B cell (primary cell): ENCODE data around the gene TOGARAM1. TPM values are rescaled to one million over a fixed set of nuclear protein-coding genes. Genes with fewer than 3 reads are reported as not detected.

ENCODE experiments used
- ATAC-seq: fragments of 200-7000 bp; cut with Tn5 transposase; one replicate; pipeline ENCODE4 v1.10.0; 2021; ENCODE audit warnings: low read depth, mild to moderate bottlenecking, moderate number of reproducible peaks, moderate library complexity
- CTCF ChIA-PET: fragments of 350-600 bp; sonication (Branson Sonifier 250); formaldehyde crosslinking; loops from one replicate; lab custom pipeline; 2021; ENCODE audit warnings: antibody characterized with exemption, inconsistent platforms; lab: Charles Lee
- POLR2A ChIA-PET: fragments of 350-600 bp; sonication (Branson Sonifier 250); formaldehyde crosslinking; loops from one replicate; lab custom pipeline; 2021; ENCODE audit warnings: antibody characterized with exemption; lab: Charles Lee
- DNase-seq: peaks from one replicate; pipeline ENCODE4 v3.0.0; 2013
- H2AFZ ChIP-seq: 2 replicates; pipeline ENCODE4 v1.6.1; 2012; ENCODE audit warnings: mild to moderate bottlenecking, low read depth, low read length; ENCODE audit not compliant: insufficient read depth, poor library complexity, severe bottlenecking
- H3K27ac ChIP-seq, 2 donors: 1 replicate in 1 of 2; 2 replicates in 1 of 2; pipeline ENCODE4 v1.5.1; 2012 to 2013; ENCODE audit warnings: low read length in 2 of 2, mild to moderate bottlenecking in 2 of 2, moderate library complexity in 1 of 2
- H3K27me3 ChIP-seq, 4 experiments: fragments of 200-600 bp in 1 of 4; sonication (generic) in 1 of 4; replicated peaks in 1 of 4; 1 replicate in 2 of 4; 2 replicates in 2 of 4; pipeline versions ENCODE4 v1.6.1 to v1.7.0; 2013 to 2016; ENCODE audit warnings: low read length in 3 of 4, mild to moderate bottlenecking in 2 of 4, mixed read lengths in 1 of 4, moderate library complexity in 1 of 4; ENCODE audit not compliant: insufficient read depth in 4 of 4, control insufficient read depth in 3 of 4; ENCODE audit errors: control extremely low read depth in 1 of 4
- H3K36me3 ChIP-seq, 2 experiments: replicated peaks in 1 of 2; 1 replicate in 1 of 2; 2 replicates in 1 of 2; pipeline versions ENCODE4 v1.6.1 to v1.7.1; 2013; ENCODE audit warnings: low read length in 1 of 2; ENCODE audit not compliant: insufficient read depth in 2 of 2, control insufficient read depth in 1 of 2; ENCODE audit errors: control extremely low read depth in 1 of 2, extremely low read depth in 1 of 2
- H3K4me1 ChIP-seq, 2 donors: fragments of 200-600 bp in 1 of 2; sonication (generic) in 1 of 2; 1 replicate in 1 of 2; 2 replicates in 1 of 2; pipeline versions ENCODE4 v1.5.1 to v1.6.1; 2013 to 2017; ENCODE audit warnings: low read length in 2 of 2; ENCODE audit not compliant: control insufficient read depth in 2 of 2, insufficient read depth in 2 of 2
- H3K4me2 ChIP-seq: replicated peaks from 2 replicates; pipeline ENCODE3; 2012; ENCODE audit warnings: mild to moderate bottlenecking, low read depth, low read length; ENCODE audit not compliant: poor library complexity, severe bottlenecking
- H3K4me3 ChIP-seq, 5 experiments: fragments of 200-600 bp in 1 of 5; sonication (generic) in 1 of 5; 1 replicate in 3 of 5; 2 replicates in 2 of 5; pipeline versions ENCODE4 v1.5.1 to v1.7.0; 2011 to 2016; ENCODE audit warnings: low read length in 4 of 5, mild to moderate bottlenecking in 4 of 5, low read depth in 2 of 5, control low read depth in 1 of 5, moderate library complexity in 1 of 5; ENCODE audit not compliant: insufficient read depth in 1 of 5; ENCODE audit errors: control extremely low read depth in 1 of 5, extremely low read depth in 1 of 5
- H3K79me2 ChIP-seq: fragments of 200-600 bp; sonication (generic); one replicate; pipeline ENCODE4 v1.6.0; 2016; ENCODE audit warnings: low read length; ENCODE audit not compliant: control insufficient read depth, insufficient read depth
- H3K9ac ChIP-seq: fragments of 200-600 bp; sonication (generic); 2 replicates; pipeline ENCODE4 v1.6.1; 2017; ENCODE audit warnings: mild to moderate bottlenecking, low read length, moderate library complexity
- H3K9me3 ChIP-seq, 3 donors: one replicate each; pipeline versions ENCODE4 v1.6.1 to v1.7.1; 2013; ENCODE audit warnings: low read length in 2 of 3; ENCODE audit not compliant: control insufficient read depth in 2 of 3, insufficient read depth in 1 of 3; ENCODE audit errors: control extremely low read depth in 1 of 3
- H4K20me1 ChIP-seq: 2 replicates; pipeline ENCODE4 v1.6.0; 2012; ENCODE audit warnings: mild to moderate bottlenecking, low read length; ENCODE audit not compliant: insufficient read depth, control insufficient read depth, poor library complexity, severe bottlenecking
- H3K27ac Mint-ChIP-seq: one replicate; pipeline ENCODE4 v1.8.0; 2021; ENCODE audit warnings: mixed read lengths
- H3K27me3 Mint-ChIP-seq: one replicate; pipeline ENCODE4 v1.8.0; 2021; ENCODE audit warnings: mixed read lengths
- H3K4me1 Mint-ChIP-seq: one replicate; pipeline ENCODE4 v1.8.0; 2021; ENCODE audit warnings: mixed read lengths
- H3K4me3 Mint-ChIP-seq: one replicate; pipeline ENCODE4 v1.8.0; 2021; ENCODE audit warnings: mixed read lengths
- H3K9me3 Mint-ChIP-seq: one replicate; pipeline ENCODE4 v1.8.0; 2022; ENCODE audit warnings: mixed read lengths; ENCODE audit not compliant: insufficient read depth
- CTCF ChIP-seq: fragments of 200-600 bp; IDR thresholded peaks from one replicate; pipeline ENCODE4 v1.8.0; 2022; ENCODE audit warnings: antibody characterized with exemption, mild to moderate bottlenecking
- EZH2 ChIP-seq: IDR thresholded peaks from 2 replicates; pipeline ENCODE4 v1.6.1; 2012; ENCODE audit warnings: borderline replicate concordance, low read depth, mild to moderate bottlenecking, moderate library complexity, low read length; ENCODE audit not compliant: insufficient read depth, poor library complexity, severe bottlenecking
- WGBS: methylation state at CpG from one replicate; pipeline ENCODE4 v1.1.5; 2013; ENCODE audit warnings: missing lambda C conversion rate; ENCODE audit not compliant: insufficient coverage; 5-methylcytosine and 5-hydroxymethylcytosine counted together
- intact Hi-C: fragments of 100-400 bp; cut with micrococcal nuclease; formaldehyde crosslinking; loops from one replicate; pipeline ENCODE4 v1.10.0; 2022
- polyA plus RNA-seq: library from polyadenylated mRNA; depleted of rRNA; stranded (reverse); fragments of >200 nt; gene quantifications from 2 replicates; pipeline ENCODE4 v1.2.3, GENCODE V29; 2012
- total RNA-seq, 2 donors: library from RNA; stranded (reverse); fragments of 120-200 nt in 1 of 2; gene quantifications; 1 replicate in 1 of 2; 2 replicates in 1 of 2; pipeline versions ENCODE4 v1.2.3 to v1.2.4, GENCODE V29; 2013 to 2022

TOGARAM1 gene
- total and polyA plus RNA-seq, 2 donors (not counting 1 experiment from before 2014, with no cell fraction given): 3.4 to 23.9 TPM

GRCh38 chr14:44944107-44944506 lies 17.9 kb upstream of the TOGARAM1 start:
- Histone ChIP-seq H3K4me1 (no peaks in the 10 kb centered on the region), H3K27ac (no peak overlapping the region), H3K4me2 (no peak overlapping the region), H3K79me2 (peaks cover 69% of the 10 kb centered on the region), H3K9me3 (peaks cover 0 to 2% (median 0%) of the 10 kb centered on the region in 3 donors), H3K36me3 (peaks cover 7 to 55% of the 10 kb centered on the region in 2 experiments), H3K9ac (no peak overlapping the region), H3K27me3 (no peaks in the 10 kb centered on the region), H2AFZ (no peak overlapping the region), H3K4me3 (no peak overlapping the region), H4K20me1 (peaks cover 51% of the 10 kb centered on the region)
- no peak overlapping the region for H3K4me3 Mint-ChIP-seq
- TF ChIP-seq CTCF: no peak
- TF ChIP-seq EZH2: no peak
- no peak for ATAC-seq
- ChIA-PET POLR2A (no interaction called here), CTCF (no interaction called here)
- H3K4me1 Mint-ChIP-seq: peaks cover 4% of the 10 kb centered on the region
- DNase-seq: no peak
- peaks cover 3% of the 10 kb centered on the region for H3K9me3 Mint-ChIP-seq
- intact Hi-C loops: no loop called here
- no peak overlapping the region for H3K27ac Mint-ChIP-seq
- no peaks in the 10 kb centered on the region for H3K27me3 Mint-ChIP-seq

GRCh38 chr14:44945264-44945663 lies 16.7 kb upstream of the TOGARAM1 start:
- peaks cover 3% of the 10 kb centered on the region for H3K9me3 Mint-ChIP-seq
- H3K27me3 ChIP-seq: no peaks in the 10 kb centered on the region
- no peak overlapping the region for H2AFZ ChIP-seq
- no peak overlapping the region for H3K9ac ChIP-seq
- ChIA-PET POLR2A (no interaction called here), CTCF (no interaction called here)
- H4K20me1 ChIP-seq: peaks cover 60% of the 10 kb centered on the region
- no peak overlapping the region for H3K27ac ChIP-seq
- 100% methylated on average over 1 of the region's 4 CpGs for WGBS
- H3K4me2 ChIP-seq: no peak overlapping the region
- peaks cover 0 to 1% (median 0%) of the 10 kb centered on the region in 3 donors for H3K9me3 ChIP-seq
- intact Hi-C loops: no loop called here
- no peaks in the 10 kb centered on the region for H3K4me1 ChIP-seq
- TF ChIP-seq EZH2: no peak
- no peak for TF ChIP-seq CTCF
- H3K79me2 ChIP-seq: peaks cover 67% of the 10 kb centered on the region
- no peak overlapping the region for H3K4me3 Mint-ChIP-seq
- no peak for DNase-seq
- H3K27ac Mint-ChIP-seq: no peak overlapping the region
- H3K27me3 Mint-ChIP-seq: no peaks in the 10 kb centered on the region
- no peak overlapping the region for H3K4me3 ChIP-seq
- H3K36me3 ChIP-seq: peaks cover 7 to 46% of the 10 kb centered on the region in 2 experiments
- H3K4me1 Mint-ChIP-seq: peaks cover 4% of the 10 kb centered on the region
- no peak for ATAC-seq
